Uterus (tissue), 2 donors: ENCODE data around the gene TMEM117.

Source experiments
- POLR2A ChIP-seq, 2 donors: fragments of 450-650 bp; IDR thresholded peaks; one replicate each; pipeline ENCODE4 v1.6.1; 2016; ENCODE audit warnings: antibody characterized with exemption in 2 of 2, mild to moderate bottlenecking in 1 of 2, moderate library complexity in 1 of 2
- TF ChIP-seq, protein P1 (sequence below), 4 experiments: fragments of 200-600 bp in 2 of 4; fragments of 450-650 bp in 2 of 4; sonication (generic) in 2 of 4; IDR thresholded peaks; one replicate each; pipeline ENCODE4 v1.5.1; 2016 to 2019; ENCODE audit warnings: antibody characterized with exemption in 4 of 4, mild to moderate bottlenecking in 2 of 4, moderate library complexity in 1 of 4

DNA sequence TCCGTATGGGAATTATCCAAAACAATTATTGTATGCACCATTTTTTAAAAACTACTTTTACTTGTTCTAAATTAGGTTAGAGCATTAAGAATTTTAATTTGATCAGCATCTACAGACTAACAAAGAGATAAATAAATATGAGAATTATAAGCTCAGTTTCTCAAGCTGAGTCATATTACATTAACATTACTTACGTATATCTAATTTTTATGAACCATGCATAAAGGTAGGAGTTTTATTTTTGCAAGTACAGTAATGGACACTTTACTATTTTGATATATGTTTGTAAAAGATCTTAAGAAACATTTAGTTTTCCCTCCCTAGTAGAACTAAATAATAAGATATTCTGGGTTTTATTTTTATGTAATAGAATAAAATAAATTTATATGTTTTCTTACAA, 410.1 kb downstream of the TMEM117 start:
- TF ChIP-seq, protein P1, sequence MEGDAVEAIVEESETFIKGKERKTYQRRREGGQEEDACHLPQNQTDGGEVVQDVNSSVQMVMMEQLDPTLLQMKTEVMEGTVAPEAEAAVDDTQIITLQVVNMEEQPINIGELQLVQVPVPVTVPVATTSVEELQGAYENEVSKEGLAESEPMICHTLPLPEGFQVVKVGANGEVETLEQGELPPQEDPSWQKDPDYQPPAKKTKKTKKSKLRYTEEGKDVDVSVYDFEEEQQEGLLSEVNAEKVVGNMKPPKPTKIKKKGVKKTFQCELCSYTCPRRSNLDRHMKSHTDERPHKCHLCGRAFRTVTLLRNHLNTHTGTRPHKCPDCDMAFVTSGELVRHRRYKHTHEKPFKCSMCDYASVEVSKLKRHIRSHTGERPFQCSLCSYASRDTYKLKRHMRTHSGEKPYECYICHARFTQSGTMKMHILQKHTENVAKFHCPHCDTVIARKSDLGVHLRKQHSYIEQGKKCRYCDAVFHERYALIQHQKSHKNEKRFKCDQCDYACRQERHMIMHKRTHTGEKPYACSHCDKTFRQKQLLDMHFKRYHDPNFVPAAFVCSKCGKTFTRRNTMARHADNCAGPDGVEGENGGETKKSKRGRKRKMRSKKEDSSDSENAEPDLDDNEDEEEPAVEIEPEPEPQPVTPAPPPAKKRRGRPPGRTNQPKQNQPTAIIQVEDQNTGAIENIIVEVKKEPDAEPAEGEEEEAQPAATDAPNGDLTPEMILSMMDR (IDR thresholded peaks at IDR 0.05), result no peak
- TF ChIP-seq POLR2A (IDR thresholded peaks at IDR 0.05), result no peak
